Upper lobe of left lung (tissue), 6 donors: ENCODE measurements around the gene OR6Y1. TPM values are rescaled to one million over a fixed set of nuclear protein-coding genes. Genes with fewer than 3 reads are reported as not detected.

Experiments used
- ATAC-seq, 2 donors: fragments of 200-7000 bp; cut with Tn5 transposase; one replicate each; pipeline ENCODE4 v1.9.1; 2022; ENCODE audit warnings: mild to moderate bottlenecking in 2 of 2, moderate library complexity in 2 of 2; ENCODE audit not compliant: low FRiP score in 2 of 2
- DNase-seq, 2 donors: peaks; one replicate each; pipeline ENCODE4 v3.0.0-alpha.2; 2019 to 2020
- H3K27ac ChIP-seq, 4 donors: fragments of 200-600 bp; sonication (generic); one replicate each; pipeline ENCODE4 v1.5.1; 2016 to 2019
- H3K27me3 ChIP-seq, 4 donors: fragments of 200-600 bp; sonication (generic); one replicate each; pipeline ENCODE4 v1.5.1; 2017 to 2019
- H3K36me3 ChIP-seq, 4 donors: fragments of 200-600 bp; sonication (generic); one replicate each; pipeline ENCODE4 v1.5.1; 2016 to 2019
- H3K4me1 ChIP-seq, 4 donors: fragments of 200-600 bp; sonication (generic); one replicate each; pipeline ENCODE4 v1.5.1; 2018 to 2019
- H3K4me3 ChIP-seq, 4 donors: fragments of 200-600 bp; sonication (generic); one replicate each; pipeline ENCODE4 v1.5.1; 2017 to 2019; ENCODE audit warnings: mild to moderate bottlenecking in 2 of 4, moderate library complexity in 1 of 4
- H3K9me3 ChIP-seq, 4 donors: fragments of 200-600 bp; sonication (generic); one replicate each; pipeline ENCODE4 v1.5.1; 2018 to 2019
- CTCF ChIP-seq, 6 experiments: fragments of 450-650 bp in 4 of 6; fragments of 200-600 bp in 2 of 6; sonication (generic) in 2 of 6; IDR thresholded peaks; one replicate each; pipeline ENCODE4 v1.5.1; 2016 to 2019; ENCODE audit warnings: antibody characterized with exemption in 6 of 6
- EP300 ChIP-seq, 4 donors: sonication (generic); formaldehyde crosslinking; IDR thresholded peaks; one replicate each; pipeline ENCODE4 v1.5.1; 2017; ENCODE audit warnings: antibody characterized with exemption in 4 of 4, control low read depth in 2 of 4
- POLR2A ChIP-seq, 4 donors: fragments of 450-650 bp; IDR thresholded peaks; one replicate each; pipeline ENCODE4 v1.5.1; 2016 to 2017; ENCODE audit warnings: antibody characterized with exemption in 4 of 4, mild to moderate bottlenecking in 2 of 4
- POLR2AphosphoS5 ChIP-seq, 2 donors: sonication (generic); formaldehyde crosslinking; IDR thresholded peaks; one replicate each; pipeline ENCODE4 v1.5.1; 2017; ENCODE audit warnings: antibody characterized with exemption in 2 of 2
- WGBS, 2 donors: methylation state at CpG; one replicate each; pipeline ENCODE4 v1.1.5; 2017 to 2018; 5-methylcytosine and 5-hydroxymethylcytosine counted together
- total RNA-seq, 6 donors: library from RNA; depleted of rRNA in 4 of 6; stranded (reverse); fragments of >200 nt in 4 of 6; gene quantifications; one replicate each; pipeline versions ENCODE4 v1.1.0 to v1.2.1, GENCODE V29; 2016 to 2021
- donor health status: DM: no; HTN: no; CAD: no; lungs with moderate emphysema.
- donor health status: DM: no; HTN: yes; CAD: no; lungs with severe emphysema.

OR6Y1 gene
- total RNA-seq, 6 donors from 2014 or later, result not detected

- no peaks in the 10 kb centered on the region for H3K27me3 ChIP-seq
- no peaks in the 10 kb centered on the region for H3K36me3 ChIP-seq
- no peak overlapping the region for H3K27ac ChIP-seq
- no peaks in the 10 kb centered on the region for H3K4me1 ChIP-seq
- DNase-seq, result no peak
- H3K4me3 ChIP-seq, result no peak overlapping the region
- H3K9me3 ChIP-seq, result no peaks in the 10 kb centered on the region
- no peak for TF ChIP-seq POLR2AphosphoS5 (IDR thresholded peaks at IDR 0.05)
- no peak for TF ChIP-seq EP300 (IDR thresholded peaks at IDR 0.05)
- TF ChIP-seq POLR2A (IDR thresholded peaks at IDR 0.05), result no peak
- WGBS, 2 donors, result 29 to 43% methylated on average over 4 of the region's 4 CpGs
- no peak for ATAC-seq
These were observed 44.6 kb downstream of the OR6Y1 start for GRCh38 chr1:158509471-158510156.

- Histone ChIP-seq H3K4me1 (no peaks in the 10 kb centered on the region), H3K27ac (no peak overlapping the region), H3K9me3 (no peaks in the 10 kb centered on the region), H3K4me3 (no peak overlapping the region), H3K36me3 (no peaks in the 10 kb centered on the region), H3K27me3 (no peaks in the 10 kb centered on the region)
- no peak for DNase-seq
- 82 to 85% methylated on average over 2 of the region's 2 CpGs for WGBS, 2 donors
- no peak for ATAC-seq
- no peak for TF ChIP-seq POLR2A (IDR thresholded peaks at IDR 0.05)
- no peak for TF ChIP-seq EP300 (IDR thresholded peaks at IDR 0.05)
- TF ChIP-seq POLR2AphosphoS5 (IDR thresholded peaks at IDR 0.05), result no peak
- TF ChIP-seq CTCF (IDR thresholded peaks at IDR 0.05), result no peak
These were observed 46.7 kb downstream of the OR6Y1 start for GRCh38 chr1:158507511-158507910.

GRCh38 chr1:158506369-158506987 is 47.7 kb downstream of the OR6Y1 start:
- 0 to 35% methylated on average over 1 of the region's 1 CpG for WGBS, 2 donors
- H3K27me3 ChIP-seq, result no peaks in the 10 kb centered on the region
- no peak overlapping the region for H3K4me3 ChIP-seq
- no peaks in the 10 kb centered on the region for H3K36me3 ChIP-seq
- DNase-seq (no peak), ATAC-seq (peak in 1 of 2 donors; percentile 49)
- H3K27ac ChIP-seq, result no peak overlapping the region
- no peaks in the 10 kb centered on the region for H3K4me1 ChIP-seq
- TF ChIP-seq CTCF (IDR thresholded peaks at IDR 0.05) (peak in 3 of 6 experiments; percentile 31 to 42 (median 37)), POLR2A (IDR thresholded peaks at IDR 0.05) (no peak), EP300 (IDR thresholded peaks at IDR 0.05) (no peak)
- no peaks in the 10 kb centered on the region for H3K9me3 ChIP-seq

GRCh38 chr1:158496374-158496773 is 57.8 kb downstream of the OR6Y1 start:
- WGBS, 2 donors, result 40 to 41% methylated on average over 2 of the region's 2 CpGs
- ATAC-seq (no peak), DNase-seq (no peak)

DNA sequence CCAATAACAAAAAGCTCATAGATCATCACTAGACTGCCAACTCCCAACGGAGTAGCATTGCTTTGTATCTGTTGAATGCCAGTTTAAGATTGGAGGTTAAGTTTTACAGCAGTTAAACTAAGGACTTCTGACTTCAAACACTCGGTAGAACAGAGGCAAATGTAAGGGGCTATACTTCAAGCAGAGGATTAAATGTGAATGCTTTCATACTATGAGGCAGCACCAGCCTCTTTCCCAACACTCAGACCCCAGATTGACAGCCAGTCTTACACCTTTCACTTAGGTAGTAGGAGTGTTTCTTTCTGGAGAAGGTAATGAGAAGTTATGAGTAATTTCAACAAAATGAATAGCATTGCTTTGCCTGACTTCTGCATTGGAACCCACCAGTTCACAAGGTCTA is 59.4 kb downstream of the OR6Y1 start:
- no peak overlapping the region for H3K27ac ChIP-seq

More at GRCh38 chr1:158496374-158496773, 57.8 kb downstream of the OR6Y1 start:
- no peak for TF ChIP-seq EP300 (IDR thresholded peaks at IDR 0.05)
- TF ChIP-seq POLR2A (IDR thresholded peaks at IDR 0.05), result no peak
- peak in 1 of 6 experiments; percentile 18 for TF ChIP-seq CTCF (IDR thresholded peaks at IDR 0.05)
- Histone ChIP-seq H3K4me3 (no peak overlapping the region), H3K27me3 (no peaks in the 10 kb centered on the region), H3K27ac (no peak overlapping the region), H3K4me1 (no peaks in the 10 kb centered on the region), H3K9me3 (no peaks in the 10 kb centered on the region), H3K36me3 (no peaks in the 10 kb centered on the region)

More for the DNA sequence above, 59.4 kb downstream of the OR6Y1 start:
- no peak for ATAC-seq
- DNase-seq, result no peak
- WGBS, 2 donors, result 28 to 41% methylated on average over 2 of the region's 2 CpGs
- H3K9me3 ChIP-seq, result no peaks in the 10 kb centered on the region
- H3K27me3 ChIP-seq, result no peaks in the 10 kb centered on the region
- TF ChIP-seq CTCF (IDR thresholded peaks at IDR 0.05), result no peak
- TF ChIP-seq POLR2A (IDR thresholded peaks at IDR 0.05), result no peak
- no peaks in the 10 kb centered on the region for H3K36me3 ChIP-seq
- no peak overlapping the region for H3K4me3 ChIP-seq
- H3K4me1 ChIP-seq, result no peaks in the 10 kb centered on the region

Other genes starting within 250 kb of the OR6Y1 start
- gene CD1B, start 222.9 kb downstream of the OR6Y1 start, total RNA-seq, result under 1 TPM in 2 of 6 donors, not detected in 4; 0.17 to 0.26 TPM
- 1 to 10 TPM in 2 of 6 donors, not detected in 4; 2.1 to 4.0 TPM for gene CD1E, start 200.5 kb downstream of the OR6Y1 start, total RNA-seq
- gene OR10T2, start 154.9 kb downstream of the OR6Y1 start, total RNA-seq, result not detected
- not detected for gene OR10K2, start 128.2 kb downstream of the OR6Y1 start, total RNA-seq
- not detected for gene OR10K1, start 92.6 kb downstream of the OR6Y1 start, total RNA-seq
- gene OR10R2, start 82.2 kb downstream of the OR6Y1 start, total RNA-seq, result not detected
- not detected for gene OR6P1, start 16.2 kb upstream of the OR6Y1 start, total RNA-seq
- not detected for gene OR10X1, start 25.5 kb upstream of the OR6Y1 start, total RNA-seq
- not detected for gene OR10Z1, start 50.9 kb upstream of the OR6Y1 start, total RNA-seq
- gene SPTA1, start 132.3 kb upstream of the OR6Y1 start, total RNA-seq, result under 1 TPM in 5 of 6 donors, not detected in 1; 0.20 to 0.57 (median 0.30) TPM
- not detected for gene OR6K2, start 146.2 kb upstream of the OR6Y1 start, total RNA-seq
- 1 to 10 TPM in 1 of 6 donors, under 1 TPM in 2, not detected in 3; 0.23 to 2.1 (median 0.81) TPM for gene OR6K3, start 166.3 kb upstream of the OR6Y1 start, total RNA-seq
- gene OR6K6, start 200.3 kb upstream of the OR6Y1 start, total RNA-seq, result not detected
- gene OR6N1, start 217.8 kb upstream of the OR6Y1 start, total RNA-seq, result 1 to 10 TPM in 2 of 6 donors, under 1 TPM in 3, not detected in 1; 0.20 to 1.9 (median 0.57) TPM
- under 1 TPM in 2 of 6 donors, not detected in 4; 0.10 to 0.26 TPM for gene OR6N2, start 226.8 kb upstream of the OR6Y1 start, total RNA-seq